OCI-LY1 (cell line): ENCODE data around the gene NRP2.

Source experiments
- H2AFZ ChIP-seq: fragments of 200-600 bp; sonication (generic), shearing (Covaris generic); 2 replicates; pipeline ENCODE4 v1.6.0; 2014; ENCODE audit warnings: antibody characterized with exemption, mild to moderate bottlenecking, low read length
- H3F3A ChIP-seq: fragments of 200-600 bp; sonication (generic), shearing (Covaris generic); 2 replicates; pipeline ENCODE4 v1.6.0; 2014; ENCODE audit warnings: mild to moderate bottlenecking, antibody characterized with exemption, low read length, moderate library complexity; ENCODE audit not compliant: insufficient read depth
- H3K27ac ChIP-seq: fragments of 200-600 bp; sonication (generic); 2 replicates; pipeline ENCODE4 v1.5.1; 2014; ENCODE audit warnings: low read length, mixed run types, mild to moderate bottlenecking, low read depth; ENCODE audit not compliant: poor library complexity, severe bottlenecking
- H3K27me3 ChIP-seq: fragments of 200-600 bp; sonication (generic); 2 replicates; pipeline ENCODE4 v1.6.0; 2014; ENCODE audit warnings: antibody characterized with exemption, mild to moderate bottlenecking, low read length, moderate library complexity; ENCODE audit not compliant: insufficient read depth
- H3K36me3 ChIP-seq: fragments of 200-600 bp; sonication (generic); 2 replicates; pipeline ENCODE4 v1.6.1; 2014; ENCODE audit warnings: mild to moderate bottlenecking, antibody characterized with exemption, low read length, moderate library complexity, mixed read lengths; ENCODE audit not compliant: insufficient read depth
- H3K4me1 ChIP-seq: fragments of 200-600 bp; sonication (generic); 2 replicates; pipeline ENCODE4 v1.5.1; 2014; ENCODE audit warnings: mild to moderate bottlenecking, low read length, moderate library complexity; ENCODE audit not compliant: insufficient read depth, severe bottlenecking
- H3K4me2 ChIP-seq: fragments of 200-600 bp; sonication (generic), shearing (Covaris generic); 2 replicates; pipeline ENCODE4 v1.6.1; 2014; ENCODE audit warnings: low read length
- H3K4me3 ChIP-seq: fragments of 200-600 bp; sonication (generic); 2 replicates; pipeline ENCODE4 v1.5.1; 2014; ENCODE audit warnings: low read length, low read depth, mild to moderate bottlenecking, mixed read lengths; ENCODE audit not compliant: poor library complexity, severe bottlenecking
- H3K79me2 ChIP-seq: fragments of 200-600 bp; shearing (Covaris generic); 2 replicates; pipeline ENCODE4 v1.6.1; 2016; ENCODE audit warnings: mixed run types, low read length, mixed read lengths; ENCODE audit not compliant: insufficient read depth
- H3K9ac ChIP-seq: fragments of 200-600 bp; sonication (generic), shearing (Covaris generic); 2 replicates; pipeline ENCODE4 v1.6.1; 2014; ENCODE audit warnings: mild to moderate bottlenecking, low read length, mixed read lengths
- H3K9me2 ChIP-seq: fragments of 200-600 bp; sonication (generic), shearing (Covaris generic); 2 replicates; pipeline ENCODE4 v1.6.1; 2014; ENCODE audit warnings: low read depth, mild to moderate bottlenecking, low read length, mixed read lengths
- H3K9me3 ChIP-seq: fragments of 200-600 bp; shearing (Covaris generic); 2 replicates; pipeline ENCODE4 v1.6.1; 2014; ENCODE audit warnings: low read length, mixed read lengths
- H4K20me1 ChIP-seq: fragments of 200-600 bp; sonication (generic), shearing (Covaris generic); 2 replicates; pipeline ENCODE4 v1.6.0; 2016; ENCODE audit warnings: mild to moderate bottlenecking, low read length; ENCODE audit not compliant: insufficient read depth
- EZH2 ChIP-seq: fragments of 200-600 bp; sonication (generic), shearing (Covaris generic); IDR thresholded peaks from 2 replicates; pipeline ENCODE4 v1.8.0; 2017; ENCODE audit warnings: borderline replicate concordance, mixed run types, mild to moderate bottlenecking, antibody characterized with exemption, low read length, moderate library complexity, mixed read lengths
- TF ChIP-seq, protein P1 (sequence below): fragments of 200-600 bp; sonication (generic), shearing (Covaris generic); IDR thresholded peaks from 2 replicates; pipeline ENCODE4 v1.5.1; 2017; ENCODE audit warnings: mild to moderate bottlenecking, antibody characterized with exemption, low read length, moderate library complexity, mixed read lengths

Gene NRP2

DNA sequence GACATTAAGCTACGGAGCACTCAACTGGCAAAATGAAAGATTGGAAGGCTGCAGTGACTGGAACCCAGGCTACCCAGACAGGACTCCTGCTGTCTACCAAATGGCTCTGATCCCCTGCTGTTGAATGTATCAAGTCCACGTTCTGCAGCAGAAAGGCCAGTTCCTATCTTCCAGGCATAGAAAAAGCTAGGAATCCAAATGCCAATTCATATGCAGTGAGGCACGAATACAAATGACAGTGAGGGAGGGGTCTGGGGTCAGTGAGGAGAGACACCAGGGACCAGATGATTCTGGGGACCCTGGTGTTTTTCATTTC, 5.3 kb downstream of the NRP2 start:
- Histone ChIP-seq H3K9me2 (no peaks in the 10 kb centered on the region), H3K9ac (no peak overlapping the region), H3K4me3 (no peak overlapping the region), H3K4me2 (no peak overlapping the region), H2AFZ (no peak overlapping the region), H3K4me1 (peaks cover 20% of the 10 kb centered on the region), H3K79me2 (no peaks in the 10 kb centered on the region), H4K20me1 (no peaks in the 10 kb centered on the region), H3K27ac (no peak overlapping the region), H3K9me3 (no peaks in the 10 kb centered on the region), H3F3A (no peaks in the 10 kb centered on the region), H3K36me3 (no peaks in the 10 kb centered on the region), H3K27me3 (no peaks in the 10 kb centered on the region)
- TF ChIP-seq EZH2 = no peak
- TF ChIP-seq, protein P1, sequence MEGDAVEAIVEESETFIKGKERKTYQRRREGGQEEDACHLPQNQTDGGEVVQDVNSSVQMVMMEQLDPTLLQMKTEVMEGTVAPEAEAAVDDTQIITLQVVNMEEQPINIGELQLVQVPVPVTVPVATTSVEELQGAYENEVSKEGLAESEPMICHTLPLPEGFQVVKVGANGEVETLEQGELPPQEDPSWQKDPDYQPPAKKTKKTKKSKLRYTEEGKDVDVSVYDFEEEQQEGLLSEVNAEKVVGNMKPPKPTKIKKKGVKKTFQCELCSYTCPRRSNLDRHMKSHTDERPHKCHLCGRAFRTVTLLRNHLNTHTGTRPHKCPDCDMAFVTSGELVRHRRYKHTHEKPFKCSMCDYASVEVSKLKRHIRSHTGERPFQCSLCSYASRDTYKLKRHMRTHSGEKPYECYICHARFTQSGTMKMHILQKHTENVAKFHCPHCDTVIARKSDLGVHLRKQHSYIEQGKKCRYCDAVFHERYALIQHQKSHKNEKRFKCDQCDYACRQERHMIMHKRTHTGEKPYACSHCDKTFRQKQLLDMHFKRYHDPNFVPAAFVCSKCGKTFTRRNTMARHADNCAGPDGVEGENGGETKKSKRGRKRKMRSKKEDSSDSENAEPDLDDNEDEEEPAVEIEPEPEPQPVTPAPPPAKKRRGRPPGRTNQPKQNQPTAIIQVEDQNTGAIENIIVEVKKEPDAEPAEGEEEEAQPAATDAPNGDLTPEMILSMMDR = no peak

DNA sequence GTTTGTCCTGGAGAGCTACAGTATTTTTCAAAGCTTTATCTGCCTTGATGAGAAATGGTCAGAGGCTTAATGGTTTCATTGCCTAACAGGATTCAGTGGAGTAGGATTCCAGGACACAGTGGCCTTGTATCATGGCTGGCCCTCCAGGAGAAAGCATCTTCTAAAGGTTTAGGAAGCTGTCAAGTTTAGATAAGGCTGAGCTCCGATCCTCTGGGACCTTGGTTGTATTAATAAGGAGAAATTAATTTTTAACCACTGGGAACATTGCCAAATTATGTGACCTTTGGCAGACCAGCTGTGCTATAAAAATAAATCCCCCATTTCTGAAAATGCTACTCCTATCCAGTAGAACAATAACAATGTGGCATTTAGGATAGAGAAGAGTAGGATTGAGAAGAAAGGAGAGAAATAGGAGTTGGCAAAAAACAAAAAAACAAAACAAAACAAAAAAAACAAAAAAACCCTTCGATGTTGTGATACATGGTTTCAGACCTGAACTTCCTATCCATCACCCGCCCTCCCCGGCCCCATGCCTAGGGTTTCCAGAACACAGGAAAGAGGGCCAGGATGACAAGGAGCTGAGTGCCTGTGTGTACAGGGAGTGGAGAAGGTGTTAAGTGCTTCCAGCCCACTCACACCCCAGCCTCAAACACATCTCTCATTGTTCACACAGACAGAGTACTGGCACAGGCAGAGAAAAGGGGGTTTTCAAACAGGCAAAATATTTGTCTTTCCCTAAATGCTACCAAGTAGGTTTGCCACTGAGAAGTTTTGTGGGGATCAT, 6.3 kb downstream of the NRP2 start:
- Histone ChIP-seq H3K79me2 (no peaks in the 10 kb centered on the region), H3K9me2 (no peaks in the 10 kb centered on the region), H3K9ac (no peak overlapping the region), H3K4me3 (no peak overlapping the region), H3F3A (no peaks in the 10 kb centered on the region), H4K20me1 (no peaks in the 10 kb centered on the region), H3K27ac (no peak overlapping the region), H3K27me3 (no peaks in the 10 kb centered on the region), H3K9me3 (no peaks in the 10 kb centered on the region), H3K36me3 (no peaks in the 10 kb centered on the region), H3K4me1 (peaks cover 10% of the 10 kb centered on the region), H2AFZ (no peak overlapping the region), H3K4me2 (no peak overlapping the region)
- no peak for TF ChIP-seq EZH2
- TF ChIP-seq, protein P1 = no peak

DNA sequence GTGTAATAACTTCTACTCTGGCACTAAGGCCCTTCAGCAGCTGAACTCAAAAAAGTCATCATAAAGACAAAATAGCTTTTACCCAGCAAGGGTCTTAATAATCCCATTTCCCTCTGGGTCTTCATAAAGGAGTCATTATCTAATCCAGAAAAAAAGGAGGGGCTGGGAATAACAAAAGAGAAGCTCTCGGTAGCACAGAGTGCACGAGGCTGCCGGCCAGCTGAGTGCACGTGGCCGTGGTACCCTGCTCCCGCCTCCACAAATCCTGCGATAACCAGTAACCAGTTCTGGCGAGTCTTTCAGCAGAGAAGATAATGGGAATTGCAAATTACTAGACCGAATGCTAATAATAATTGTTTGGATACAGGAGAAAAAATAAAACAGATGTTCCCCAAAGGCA, 7.5 kb downstream of the NRP2 start:
- no peak for TF ChIP-seq EZH2
- Histone ChIP-seq H3K9ac (no peak overlapping the region), H4K20me1 (no peaks in the 10 kb centered on the region), H3F3A (no peaks in the 10 kb centered on the region), H3K4me1 (no peaks in the 10 kb centered on the region), H2AFZ (no peak overlapping the region), H3K4me3 (no peak overlapping the region), H3K9me2 (no peaks in the 10 kb centered on the region), H3K27ac (no peak overlapping the region), H3K79me2 (no peaks in the 10 kb centered on the region), H3K9me3 (no peaks in the 10 kb centered on the region), H3K27me3 (no peaks in the 10 kb centered on the region), H3K4me2 (no peak overlapping the region), H3K36me3 (no peaks in the 10 kb centered on the region)

DNA sequence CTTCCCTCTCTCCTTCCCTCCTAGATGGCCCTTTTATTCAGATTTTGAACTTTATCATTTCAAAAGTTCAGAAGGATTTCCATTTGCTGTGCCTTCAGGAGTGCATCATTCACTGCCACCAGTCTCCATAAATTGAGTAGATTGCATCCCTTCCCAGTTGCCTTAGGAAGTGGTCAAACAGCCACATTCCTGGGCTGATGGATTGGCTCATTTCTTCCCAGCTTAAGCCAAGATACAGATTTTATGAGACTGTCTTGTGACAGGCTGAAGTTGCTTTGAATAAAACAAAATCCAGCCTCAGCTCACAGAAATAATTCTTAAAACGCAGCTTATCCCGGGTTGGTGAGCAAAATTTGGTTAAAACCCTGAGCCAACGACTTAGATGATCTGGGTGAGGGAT, 9.8 kb downstream of the NRP2 start:
- Histone ChIP-seq H3K4me2 (no peak overlapping the region), H3K36me3 (no peaks in the 10 kb centered on the region), H4K20me1 (no peaks in the 10 kb centered on the region), H2AFZ (no peak overlapping the region), H3K9ac (no peak overlapping the region), H3F3A (no peaks in the 10 kb centered on the region), H3K79me2 (no peaks in the 10 kb centered on the region), H3K27ac (no peak overlapping the region), H3K27me3 (no peaks in the 10 kb centered on the region), H3K4me3 (no peak overlapping the region), H3K4me1 (no peaks in the 10 kb centered on the region), H3K9me3 (no peaks in the 10 kb centered on the region), H3K9me2 (no peaks in the 10 kb centered on the region)
- TF ChIP-seq, protein P1 = no peak
- TF ChIP-seq EZH2 = no peak
